ENCODE measurements around the gene CTNNA2. TPM values are rescaled to one million over a fixed set of nuclear protein-coding genes. Genes with fewer than 3 reads are reported as not detected.

Gene CTNNA2
- total RNA-seq, 6 experiments from 2014 or later = 0.44 TPM; not detected in 5

DNA sequence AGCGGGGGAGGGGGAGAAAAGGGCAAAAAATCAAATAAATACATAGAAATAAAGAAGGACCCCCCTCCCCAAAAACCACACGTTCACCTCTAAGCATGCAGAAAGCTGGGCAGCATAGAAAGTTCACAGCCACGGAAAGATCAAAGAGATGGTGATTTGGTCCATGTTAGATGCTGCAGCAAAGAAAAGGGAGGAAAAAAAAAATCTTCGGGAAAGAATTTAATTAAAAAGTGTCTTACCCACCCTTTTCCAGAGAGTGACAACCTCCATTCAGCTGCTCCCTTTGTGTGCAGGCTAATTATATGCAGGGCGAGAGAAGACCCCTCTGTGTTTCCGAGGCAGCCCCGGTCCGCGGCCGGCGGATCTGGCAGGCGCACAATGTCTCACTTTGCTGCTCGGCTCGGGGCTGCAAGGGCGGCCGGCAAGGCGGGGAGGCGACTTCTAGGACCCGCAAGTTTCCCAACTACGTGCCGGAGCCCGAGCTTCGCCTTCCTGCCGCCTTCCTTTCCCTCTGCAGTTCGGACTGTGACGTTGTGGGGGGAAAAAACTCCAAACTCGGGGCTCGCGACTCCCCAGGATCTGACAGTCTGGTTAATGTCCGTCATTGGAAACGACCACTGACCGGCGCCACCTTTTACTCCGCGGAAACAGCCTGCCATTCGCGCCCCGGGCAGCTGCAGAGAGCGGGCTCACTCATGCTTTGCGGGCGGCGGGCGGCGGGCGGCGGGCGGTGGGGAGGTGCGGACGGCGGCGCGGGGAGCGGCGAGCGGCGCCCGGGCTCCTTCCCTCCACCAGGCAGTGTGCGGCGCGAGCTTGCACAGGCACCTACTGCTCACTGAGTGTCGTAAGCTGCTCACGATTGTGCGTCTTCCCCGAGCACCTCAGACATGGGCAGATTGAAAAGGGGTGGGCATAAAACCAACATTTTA lies 791.3 kb downstream of the CTNNA2 start, which contains the start of gene LRRTM1:
TSS of gene LRRTM1 (minus strand) at position 844 of the 929 bp plus-strand sequence. CDS start 933 bp downstream, outside the sequence.
- WGBS (ENCODE audit: insufficient coverage, low coverage, low lambda C conversion rate, missing lambda C conversion rate) = 3% methylated on average over 49 of the region's 64 CpGs
- H3K4me3 ChIP-seq = peak within 1 kb of the TSS in 1 of 3 donors; percentile 21
- no peak within 1 kb of the TSS for H3K27ac ChIP-seq
- no peaks in the 10 kb centered on the region for H3K4me1 ChIP-seq
- TF ChIP-seq POLR2A (IDR thresholded peaks at IDR 0.05) = no peak
- TF ChIP-seq, protein P1, sequence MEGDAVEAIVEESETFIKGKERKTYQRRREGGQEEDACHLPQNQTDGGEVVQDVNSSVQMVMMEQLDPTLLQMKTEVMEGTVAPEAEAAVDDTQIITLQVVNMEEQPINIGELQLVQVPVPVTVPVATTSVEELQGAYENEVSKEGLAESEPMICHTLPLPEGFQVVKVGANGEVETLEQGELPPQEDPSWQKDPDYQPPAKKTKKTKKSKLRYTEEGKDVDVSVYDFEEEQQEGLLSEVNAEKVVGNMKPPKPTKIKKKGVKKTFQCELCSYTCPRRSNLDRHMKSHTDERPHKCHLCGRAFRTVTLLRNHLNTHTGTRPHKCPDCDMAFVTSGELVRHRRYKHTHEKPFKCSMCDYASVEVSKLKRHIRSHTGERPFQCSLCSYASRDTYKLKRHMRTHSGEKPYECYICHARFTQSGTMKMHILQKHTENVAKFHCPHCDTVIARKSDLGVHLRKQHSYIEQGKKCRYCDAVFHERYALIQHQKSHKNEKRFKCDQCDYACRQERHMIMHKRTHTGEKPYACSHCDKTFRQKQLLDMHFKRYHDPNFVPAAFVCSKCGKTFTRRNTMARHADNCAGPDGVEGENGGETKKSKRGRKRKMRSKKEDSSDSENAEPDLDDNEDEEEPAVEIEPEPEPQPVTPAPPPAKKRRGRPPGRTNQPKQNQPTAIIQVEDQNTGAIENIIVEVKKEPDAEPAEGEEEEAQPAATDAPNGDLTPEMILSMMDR (IDR thresholded peaks at IDR 0.05) = no peak
- no peaks in the 10 kb centered on the region for H3K9me3 ChIP-seq
- DNase-seq = peak in 1 of 3 donors; percentile 50
- H3K27me3 ChIP-seq = no peaks in the 10 kb centered on the region
- peak in 1 of 4 donors; percentile 36 for ATAC-seq
- intact Hi-C loops (cut with DNase I) = no loop called here
- H3K36me3 ChIP-seq = no peaks in the 10 kb centered on the region

DNA sequence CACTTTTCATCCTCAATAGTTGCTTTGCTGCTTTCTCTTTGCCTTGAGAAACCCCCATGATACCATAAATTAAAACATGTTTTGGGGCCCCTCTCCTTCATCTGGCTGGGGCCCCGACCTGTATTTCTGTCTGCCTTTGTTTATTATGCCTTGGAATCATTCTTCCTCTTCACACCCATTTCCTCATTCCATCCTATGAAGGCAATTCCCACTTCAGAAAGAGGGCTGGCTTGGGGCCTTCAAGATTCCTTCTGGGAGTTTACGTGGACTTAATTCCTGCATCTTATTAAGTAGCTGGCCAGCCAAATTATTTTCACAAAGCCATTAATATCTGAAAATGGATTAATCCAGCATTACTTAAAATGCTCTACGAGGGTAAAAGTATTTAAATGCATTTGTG lies 798.5 kb downstream of the CTNNA2 start:
- ATAC-seq (no peak), DNase-seq (no peak)
- Histone ChIP-seq H3K27me3 (no peaks in the 10 kb centered on the region), H3K27ac (no peak overlapping the region), H3K4me1 (no peaks in the 10 kb centered on the region), H3K36me3 (no peaks in the 10 kb centered on the region), H3K4me3 (no peak overlapping the region), H3K9me3 (no peaks in the 10 kb centered on the region)
- intact Hi-C loops (cut with DNase I) = no loop called here
- 31% methylated on average over 3 of the region's 3 CpGs for WGBS (ENCODE audit: insufficient coverage, low coverage, low lambda C conversion rate, missing lambda C conversion rate)
- TF ChIP-seq, protein P1 (IDR thresholded peaks at IDR 0.05) = no peak
- TF ChIP-seq POLR2A (IDR thresholded peaks at IDR 0.05) = no peak

DNA sequence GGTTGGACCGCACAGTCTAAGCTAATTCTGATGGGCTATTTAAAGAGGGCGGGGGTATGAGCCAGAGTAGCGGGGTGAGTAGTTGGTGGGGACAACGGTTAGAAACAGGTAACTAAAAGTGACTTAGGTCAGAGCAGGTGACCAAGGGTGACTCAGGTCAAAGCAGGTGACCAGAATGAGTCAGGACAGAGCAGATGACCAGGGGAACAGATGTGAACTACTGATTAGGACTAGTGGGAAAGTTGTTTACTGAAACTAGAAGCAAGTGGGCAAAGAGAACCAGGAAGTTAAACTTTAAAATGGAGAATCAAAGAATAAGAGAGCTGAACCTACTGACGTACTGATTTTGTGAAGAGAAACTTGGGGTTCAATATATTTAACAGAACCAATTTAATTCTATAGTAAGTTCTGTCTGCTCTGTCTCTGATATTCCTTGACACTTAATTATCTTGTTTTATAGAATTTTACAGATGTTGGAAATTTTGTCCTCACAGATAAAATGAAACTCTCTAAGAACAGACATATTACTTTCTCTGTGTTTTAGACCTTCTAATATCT lies 799.5 kb downstream of the CTNNA2 start:
- DNase-seq (no peak), ATAC-seq (no peak)
- H3K27me3 ChIP-seq = no peaks in the 10 kb centered on the region
- no peaks in the 10 kb centered on the region for H3K36me3 ChIP-seq
- intact Hi-C loops (cut with DNase I) = no loop called here
- H3K27ac ChIP-seq = no peak overlapping the region
- H3K4me1 ChIP-seq = no peaks in the 10 kb centered on the region
- no peak overlapping the region for H3K4me3 ChIP-seq
- H3K9me3 ChIP-seq = no peaks in the 10 kb centered on the region
- 30% methylated on average over 4 of the region's 5 CpGs for WGBS (ENCODE audit: insufficient coverage, low coverage, low lambda C conversion rate, missing lambda C conversion rate)
- no peak for TF ChIP-seq POLR2A (IDR thresholded peaks at IDR 0.05)
- TF ChIP-seq, protein P1 (IDR thresholded peaks at IDR 0.05) = no peak

DNA sequence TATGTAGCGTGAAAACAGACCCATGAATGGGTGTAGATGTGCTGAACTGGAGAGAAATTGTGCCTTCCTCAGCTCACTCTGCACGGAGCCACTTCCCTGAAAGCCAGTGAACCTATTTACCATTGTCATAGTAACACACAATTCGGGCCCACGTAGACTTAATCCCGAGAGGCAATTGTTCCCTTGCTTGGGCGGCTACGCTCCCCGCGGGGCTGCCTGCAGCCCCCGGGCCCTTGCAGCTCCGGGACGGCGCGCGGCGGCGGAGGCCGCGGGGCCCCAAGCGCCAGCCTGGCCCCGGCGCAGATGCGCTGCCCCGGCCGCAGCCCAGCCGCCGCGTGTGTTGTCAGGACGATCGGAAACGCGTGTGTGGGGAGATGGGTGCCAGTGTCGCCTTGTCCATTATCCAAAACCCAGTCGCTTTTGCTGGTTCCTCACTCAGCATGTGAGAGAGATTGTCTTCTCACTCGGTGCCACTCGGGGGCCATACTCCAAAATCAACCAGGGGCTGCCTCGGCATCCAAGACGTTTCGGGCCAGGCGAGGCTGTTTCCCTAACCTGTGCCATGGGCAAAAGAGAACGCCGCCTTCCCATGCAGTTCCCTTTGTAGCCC lies 809.6 kb downstream of the CTNNA2 start:
- WGBS (ENCODE audit: insufficient coverage, low coverage, low lambda C conversion rate, missing lambda C conversion rate) = 4% methylated on average over 17 of the region's 42 CpGs
- ATAC-seq (no peak), DNase-seq (no peak)
- TF ChIP-seq POLR2A (IDR thresholded peaks at IDR 0.05) = no peak
- TF ChIP-seq, protein P1 (IDR thresholded peaks at IDR 0.05) = no peak
- H3K27ac ChIP-seq = no peak overlapping the region
- intact Hi-C loops (cut with DNase I) = no loop called here
- no peak overlapping the region for H3K4me3 ChIP-seq
- no peaks in the 10 kb centered on the region for H3K36me3 ChIP-seq
- no peaks in the 10 kb centered on the region for H3K27me3 ChIP-seq
- H3K9me3 ChIP-seq = no peaks in the 10 kb centered on the region
- H3K4me1 ChIP-seq = no peaks in the 10 kb centered on the region

Measured in right lobe of liver (tissue), 6 donors.